K562 (cell line): ENCODE data around the gene FFAR1. TPM values are rescaled to one million over a fixed set of nuclear protein-coding genes. Genes with fewer than 3 reads are reported as not detected.
A peak's percentile ranks its signal among the peaks of the same experiment; 100 is the strongest.

Experiments used
- AFF4 ChIP-seq: sonication (generic); formaldehyde crosslinking; IDR thresholded peaks from 2 replicates; pipeline ENCODE4 v1.8.0; 2023; ENCODE audit warnings: mild to moderate bottlenecking, missing genetic modification reagents
- ATF7 ChIP-seq: fragments of 450-650 bp; IDR thresholded peaks from 2 replicates; pipeline ENCODE4 v1.7.1; 2014; ENCODE audit warnings: mild to moderate bottlenecking, moderate library complexity
- EGR1 ChIP-seq: fragments of 450-650 bp; conservative IDR thresholded peaks from 2 replicates; pipeline ENCODE4 v1.6.1; 2017; ENCODE audit warnings: mild to moderate bottlenecking
- HMGN3 ChIP-seq: IDR thresholded peaks from 2 replicates; pipeline ENCODE4 v1.6.1; 2011; ENCODE audit warnings: borderline replicate concordance, low read depth, mild to moderate bottlenecking, mixed read lengths, low read length; ENCODE audit not compliant: insufficient read length; ENCODE audit errors: extremely low read depth
- MECOM ChIP-seq: fragments of 250-450 bp; sonication (Bioruptor Pico); IDR thresholded peaks from 2 replicates; pipeline ENCODE4 v1.8.0; 2022; ENCODE audit warnings: inconsistent platforms
- PKNOX1 ChIP-seq: fragments of 450-650 bp; IDR thresholded peaks from 2 replicates; pipeline ENCODE4 v1.6.1; 2016
- POLR2H ChIP-seq: IDR thresholded peaks from 2 replicates; pipeline ENCODE4 v1.6.1; 2016; ENCODE audit warnings: missing genetic modification characterization, low read depth, mild to moderate bottlenecking, control low read depth, missing compliant biosample characterization, moderate library complexity
- SMARCE1 ChIP-seq: fragments of 450-650 bp; IDR thresholded peaks from 2 replicates; pipeline ENCODE4 v1.7.1; 2016; ENCODE audit warnings: mild to moderate bottlenecking
- ZNF589 ChIP-seq: fragments of 200-800 bp; sonication (Bioruptor generic); IDR thresholded peaks from 2 replicates; pipeline ENCODE4 v1.6.1; 2016; ENCODE audit warnings: low read depth, missing genetic modification characterization, missing compliant biosample characterization
- polyA plus RNA-seq, 8 experiments: library from polyadenylated mRNA; depleted of rRNA in 4 of 8; stranded (reverse) in 5 of 8; unstranded in 3 of 8; fragments of >200 nt; fragmentation: Nextera tagmentation in 2 of 8; fragmentation: Illumina TruSeq in 1 of 8; extraction: Ambion mirVana in 2 of 8; extraction: Trizol in 1 of 8; gene quantifications; 2 replicates each; pipeline versions ENCODE4 v1.2.1 to v1.2.3, GENCODE V29; 2011 to 2014; ENCODE audit warnings: inconsistent platforms in 1 of 8, missing spikeins in 1 of 8
- total RNA-seq, 7 experiments: library from RNA; depleted of rRNA in 6 of 7; stranded (reverse); fragments of >200 nt in 6 of 7; fragmentation: Illumina TruSeq in 2 of 7; extraction: Trizol in 2 of 7; gene quantifications; 2 replicates each; pipeline versions ENCODE4 v1.2.1 to v1.2.3, GENCODE V29; 2011 to 2021; ENCODE audit warnings: low replicate concordance in 1 of 7
- TF ChIP-seq, protein P1 (sequence below): fragments of 250-450 bp; sonication (Bioruptor Pico); IDR thresholded peaks from 2 replicates; pipeline ENCODE4 v1.8.0; 2022; ENCODE audit warnings: inconsistent platforms
- TF ChIP-seq, protein P2 (sequence below): fragments of 250-450 bp; sonication (Bioruptor Pico); IDR thresholded peaks from 2 replicates; pipeline ENCODE4 v1.9.0; 2021; ENCODE audit warnings: mild to moderate bottlenecking, inconsistent platforms
- TF ChIP-seq, protein P3 (sequence below): fragments of 450-650 bp; IDR thresholded peaks from 2 replicates; pipeline ENCODE4 v1.6.1; 2016; ENCODE audit warnings: mild to moderate bottlenecking

The FFAR1 gene
- total and polyA plus RNA-seq, 9 of the 15 experiments (the other 6 are each of a cell fraction or from before 2014, with no cell fraction given) = not detected

DNA sequence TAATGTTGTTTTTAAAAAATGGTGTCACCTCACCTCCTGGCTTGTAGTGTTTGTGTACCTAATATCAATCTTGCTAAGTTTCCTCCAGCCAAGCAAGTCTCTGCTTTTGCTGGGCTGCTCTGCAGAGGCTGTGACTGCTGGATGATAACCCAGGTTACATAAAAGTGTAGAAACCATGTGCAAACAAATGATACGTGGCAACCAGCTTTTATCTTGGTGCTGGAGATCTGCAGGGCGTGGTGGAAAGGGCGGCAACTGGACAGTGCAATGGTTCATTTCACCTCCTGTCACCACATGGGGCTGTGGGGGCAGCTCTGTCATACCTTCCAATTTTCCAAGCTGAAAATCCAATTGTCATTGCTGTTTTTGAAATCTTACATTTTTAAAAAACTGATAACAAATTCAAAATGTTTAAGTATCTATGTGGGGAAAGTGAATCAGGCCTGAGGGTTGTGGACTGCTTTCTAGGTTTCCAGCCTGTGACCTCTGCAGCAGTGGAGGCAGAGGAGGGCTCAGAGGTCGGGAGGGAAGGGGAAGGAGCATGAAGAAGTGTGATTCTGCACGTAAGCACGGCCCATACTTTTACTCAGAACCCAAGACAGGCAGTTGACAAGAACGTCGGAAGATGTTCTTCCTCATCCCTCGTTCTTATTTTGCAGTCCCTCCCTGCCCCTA lies 32.9 kb downstream of the FFAR1 start (continued):
- TF ChIP-seq AFF4 = no peak
- peak; percentile 81 for TF ChIP-seq PKNOX1
- TF ChIP-seq SMARCE1 = peak; percentile 89
- TF ChIP-seq MECOM (CRISPR knock-in tag) = 0 out of 2 replicates have a peak, but pooled peaks have one; percentile 21
- peak; percentile 83 for TF ChIP-seq ZNF589 (CRISPR knock-in tag)
- TF ChIP-seq EGR1 = peak; percentile 46
- TF ChIP-seq, protein P1, sequence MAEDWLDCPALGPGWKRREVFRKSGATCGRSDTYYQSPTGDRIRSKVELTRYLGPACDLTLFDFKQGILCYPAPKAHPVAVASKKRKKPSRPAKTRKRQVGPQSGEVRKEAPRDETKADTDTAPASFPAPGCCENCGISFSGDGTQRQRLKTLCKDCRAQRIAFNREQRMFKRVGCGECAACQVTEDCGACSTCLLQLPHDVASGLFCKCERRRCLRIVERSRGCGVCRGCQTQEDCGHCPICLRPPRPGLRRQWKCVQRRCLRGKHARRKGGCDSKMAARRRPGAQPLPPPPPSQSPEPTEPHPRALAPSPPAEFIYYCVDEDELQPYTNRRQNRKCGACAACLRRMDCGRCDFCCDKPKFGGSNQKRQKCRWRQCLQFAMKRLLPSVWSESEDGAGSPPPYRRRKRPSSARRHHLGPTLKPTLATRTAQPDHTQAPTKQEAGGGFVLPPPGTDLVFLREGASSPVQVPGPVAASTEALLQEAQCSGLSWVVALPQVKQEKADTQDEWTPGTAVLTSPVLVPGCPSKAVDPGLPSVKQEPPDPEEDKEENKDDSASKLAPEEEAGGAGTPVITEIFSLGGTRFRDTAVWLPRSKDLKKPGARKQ = no peak
- TF ChIP-seq POLR2H (tag) = no peak
- TF ChIP-seq ATF7 = peak; percentile 73
- peak; percentile 85 for TF ChIP-seq HMGN3
- TF ChIP-seq, protein P2, sequence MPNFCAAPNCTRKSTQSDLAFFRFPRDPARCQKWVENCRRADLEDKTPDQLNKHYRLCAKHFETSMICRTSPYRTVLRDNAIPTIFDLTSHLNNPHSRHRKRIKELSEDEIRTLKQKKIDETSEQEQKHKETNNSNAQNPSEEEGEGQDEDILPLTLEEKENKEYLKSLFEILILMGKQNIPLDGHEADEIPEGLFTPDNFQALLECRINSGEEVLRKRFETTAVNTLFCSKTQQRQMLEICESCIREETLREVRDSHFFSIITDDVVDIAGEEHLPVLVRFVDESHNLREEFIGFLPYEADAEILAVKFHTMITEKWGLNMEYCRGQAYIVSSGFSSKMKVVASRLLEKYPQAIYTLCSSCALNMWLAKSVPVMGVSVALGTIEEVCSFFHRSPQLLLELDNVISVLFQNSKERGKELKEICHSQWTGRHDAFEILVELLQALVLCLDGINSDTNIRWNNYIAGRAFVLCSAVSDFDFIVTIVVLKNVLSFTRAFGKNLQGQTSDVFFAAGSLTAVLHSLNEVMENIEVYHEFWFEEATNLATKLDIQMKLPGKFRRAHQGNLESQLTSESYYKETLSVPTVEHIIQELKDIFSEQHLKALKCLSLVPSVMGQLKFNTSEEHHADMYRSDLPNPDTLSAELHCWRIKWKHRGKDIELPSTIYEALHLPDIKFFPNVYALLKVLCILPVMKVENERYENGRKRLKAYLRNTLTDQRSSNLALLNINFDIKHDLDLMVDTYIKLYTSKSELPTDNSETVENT (CRISPR knock-in tag) = no peak
- TF ChIP-seq, protein P3, sequence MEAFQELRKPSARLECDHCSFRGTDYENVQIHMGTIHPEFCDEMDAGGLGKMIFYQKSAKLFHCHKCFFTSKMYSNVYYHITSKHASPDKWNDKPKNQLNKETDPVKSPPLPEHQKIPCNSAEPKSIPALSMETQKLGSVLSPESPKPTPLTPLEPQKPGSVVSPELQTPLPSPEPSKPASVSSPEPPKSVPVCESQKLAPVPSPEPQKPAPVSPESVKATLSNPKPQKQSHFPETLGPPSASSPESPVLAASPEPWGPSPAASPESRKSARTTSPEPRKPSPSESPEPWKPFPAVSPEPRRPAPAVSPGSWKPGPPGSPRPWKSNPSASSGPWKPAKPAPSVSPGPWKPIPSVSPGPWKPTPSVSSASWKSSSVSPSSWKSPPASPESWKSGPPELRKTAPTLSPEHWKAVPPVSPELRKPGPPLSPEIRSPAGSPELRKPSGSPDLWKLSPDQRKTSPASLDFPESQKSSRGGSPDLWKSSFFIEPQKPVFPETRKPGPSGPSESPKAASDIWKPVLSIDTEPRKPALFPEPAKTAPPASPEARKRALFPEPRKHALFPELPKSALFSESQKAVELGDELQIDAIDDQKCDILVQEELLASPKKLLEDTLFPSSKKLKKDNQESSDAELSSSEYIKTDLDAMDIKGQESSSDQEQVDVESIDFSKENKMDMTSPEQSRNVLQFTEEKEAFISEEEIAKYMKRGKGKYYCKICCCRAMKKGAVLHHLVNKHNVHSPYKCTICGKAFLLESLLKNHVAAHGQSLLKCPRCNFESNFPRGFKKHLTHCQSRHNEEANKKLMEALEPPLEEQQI = no peak
